H1 (cell line): ENCODE measurements around the gene BRINP3. TPM values are rescaled to one million over a fixed set of nuclear protein-coding genes. Genes with fewer than 3 reads are reported as not detected.

ENCODE experiments used
- CTCF ChIA-PET: fragments of 300-600 bp; sonication (Branson Sonifier 250); formaldehyde crosslinking; loops from one replicate; lab custom pipeline; 2021; ENCODE audit not compliant: partially characterized antibody; lab: Charles Lee
- POLR2A ChIA-PET: fragments of 300-600 bp; sonication (Branson Sonifier 250); formaldehyde crosslinking; loops from one replicate; lab custom pipeline; 2021; ENCODE audit warnings: inconsistent platforms; ENCODE audit not compliant: partially characterized antibody; lab: Charles Lee
- DNase-seq, 2 experiments: peaks; one replicate each; pipeline versions ENCODE4 v3.0.0 to v3.0.0-alpha.2; 2010 to 2022; ENCODE audit warnings: low spot score in 2 of 2, low read depth in 1 of 2, mixed read lengths in 1 of 2
- FAIRE-seq: peaks from 2 replicates; lab custom pipeline; 2011; peaks lifted over from hg19 to GRCh38; lab: Jason Lieb, UNC
- H2AFZ ChIP-seq: 2 replicates; pipeline ENCODE4 v1.8.1; 2012; ENCODE audit warnings: low read length, inconsistent platforms
- H2AK5ac ChIP-seq: 2 replicates; pipeline ENCODE4 v1.6.1; 2013; ENCODE audit warnings: low read depth, low read length
- H2BK120ac ChIP-seq: replicated peaks from 2 replicates; pipeline ENCODE3; 2013; ENCODE audit warnings: low read depth, low read length, inconsistent platforms
- H2BK12ac ChIP-seq: 2 replicates; pipeline ENCODE4 v1.6.1; 2013; ENCODE audit warnings: low read depth, low read length
- H2BK15ac ChIP-seq: 2 replicates; pipeline ENCODE4 v1.6.1; 2013; ENCODE audit warnings: low read length
- H2BK20ac ChIP-seq: 2 replicates; pipeline ENCODE4 v1.6.1; 2013; ENCODE audit warnings: low read length
- H2BK5ac ChIP-seq: 2 replicates; pipeline ENCODE4 v1.6.1; 2013; ENCODE audit warnings: low read depth, low read length
- H3K14ac ChIP-seq: 2 replicates; pipeline ENCODE4 v1.6.1; 2013; ENCODE audit warnings: inconsistent platforms; ENCODE audit not compliant: insufficient read length
- H3K18ac ChIP-seq: 2 replicates; pipeline ENCODE4 v1.6.1; 2013; ENCODE audit warnings: low read length; ENCODE audit errors: extremely low read depth
- H3K23ac ChIP-seq: 2 replicates; pipeline ENCODE4 v1.6.1; 2013; ENCODE audit warnings: inconsistent platforms; ENCODE audit not compliant: insufficient read length
- H3K23me2 ChIP-seq: 2 replicates; pipeline ENCODE4 v1.6.1; 2013; ENCODE audit warnings: low read depth, low read length
- H3K27ac ChIP-seq: 2 replicates; pipeline ENCODE4 v1.6.1; 2011; ENCODE audit warnings: low read depth, low read length, inconsistent platforms
- H3K27me3 ChIP-seq, 4 experiments: replicated peaks in 1 of 4; 1 replicate in 1 of 4; 2 replicates in 3 of 4; pipeline versions ENCODE4 v1.6.1 to v1.8.1; 2011 to 2013; ENCODE audit warnings: low read length in 3 of 4, mild to moderate bottlenecking in 3 of 4, inconsistent platforms in 2 of 4, mixed read lengths in 2 of 4, moderate library complexity in 1 of 4; ENCODE audit not compliant: control insufficient read depth in 3 of 4, insufficient read depth in 3 of 4; ENCODE audit errors: extremely low read depth in 1 of 4
- H3K36me3 ChIP-seq, 4 experiments: 2 replicates each; pipeline versions ENCODE4 v1.6.1 to v1.8.1; 2011 to 2013; ENCODE audit warnings: mild to moderate bottlenecking in 4 of 4, low read length in 3 of 4, moderate library complexity in 2 of 4, control low read depth in 1 of 4, inconsistent platforms in 1 of 4; ENCODE audit not compliant: insufficient read depth in 4 of 4, control insufficient read depth in 2 of 4
- H3K4ac ChIP-seq: replicated peaks from 2 replicates; pipeline ENCODE3; 2013; ENCODE audit warnings: low read length, low read depth, mixed read lengths, inconsistent platforms; ENCODE audit not compliant: insufficient read length
- H3K4me1 ChIP-seq, 4 experiments: replicated peaks in 1 of 4; 1 replicate in 1 of 4; 2 replicates in 3 of 4; pipeline versions ENCODE4 v1.6.1 to v1.8.1; 2011 to 2013; ENCODE audit warnings: low read length in 3 of 4, inconsistent platforms in 2 of 4, mixed read lengths in 1 of 4; ENCODE audit not compliant: insufficient read depth in 4 of 4, control insufficient read depth in 3 of 4
- H3K4me2 ChIP-seq, 2 experiments: 2 replicates each; pipeline versions ENCODE4 v1.6.1 to v1.8.1; 2011 to 2013; ENCODE audit warnings: low read depth in 2 of 2, low read length in 2 of 2, control low read depth in 1 of 2, inconsistent platforms in 1 of 2, mild to moderate bottlenecking in 1 of 2; ENCODE audit not compliant: insufficient read depth in 1 of 2
- H3K4me3 ChIP-seq, 4 experiments: fragments of 200-600, 300-600 bp in 1 of 4; sonication (generic), shearing (Covaris generic), sonication (Bioruptor Twin) in 1 of 4; 2 replicates each; pipeline versions ENCODE4 v1.5.1 to v1.8.1; 2011 to 2016; ENCODE audit warnings: low read length in 4 of 4, low read depth in 3 of 4, control low read depth in 2 of 4, inconsistent platforms in 2 of 4, mild to moderate bottlenecking in 2 of 4, mixed read lengths in 1 of 4, moderate library complexity in 1 of 4; ENCODE audit not compliant: insufficient read depth in 2 of 4; ENCODE audit errors: extremely low read depth in 1 of 4
- H3K56ac ChIP-seq: replicated peaks from 2 replicates; pipeline ENCODE3; 2013; ENCODE audit warnings: low read depth, mild to moderate bottlenecking, mixed read lengths, low read length, inconsistent platforms; ENCODE audit not compliant: insufficient read length
- H3K79me1 ChIP-seq: 2 replicates; pipeline ENCODE4 v1.6.1; 2013; ENCODE audit warnings: low read depth, low read length, control low read depth
- H3K79me2 ChIP-seq, 2 experiments: 2 replicates each; pipeline versions ENCODE4 v1.6.1 to v1.8.1; 2012 to 2013; ENCODE audit warnings: low read length in 2 of 2, mild to moderate bottlenecking in 2 of 2, inconsistent platforms in 1 of 2; ENCODE audit not compliant: insufficient read depth in 2 of 2, control insufficient read depth in 1 of 2
- H3K9ac ChIP-seq, 4 experiments: replicated peaks in 1 of 4; 1 replicate in 1 of 4; 2 replicates in 3 of 4; pipeline versions ENCODE4 v1.6.1 to v1.8.1; 2011 to 2013; ENCODE audit warnings: low read depth in 3 of 4, low read length in 3 of 4, control low read depth in 2 of 4, mild to moderate bottlenecking in 2 of 4, moderate library complexity in 2 of 4, inconsistent platforms in 1 of 4; ENCODE audit errors: extremely low read depth in 1 of 4
- H3K9me3 ChIP-seq, 2 experiments: 2 replicates each; pipeline versions ENCODE4 v1.6.1 to v1.8.1; 2012 to 2013; ENCODE audit warnings: mild to moderate bottlenecking in 2 of 2, moderate library complexity in 2 of 2, control low read depth in 1 of 2, inconsistent platforms in 1 of 2, low read depth in 1 of 2, low read length in 1 of 2, mixed read lengths in 1 of 2; ENCODE audit not compliant: insufficient read depth in 2 of 2
- H4K20me1 ChIP-seq, 2 experiments: replicated peaks in 1 of 2; 2 replicates each; pipeline versions ENCODE3 to v1.8.1; 2011 to 2013; ENCODE audit warnings: inconsistent platforms in 2 of 2, low read length in 2 of 2, mild to moderate bottlenecking in 1 of 2; ENCODE audit not compliant: insufficient read depth in 2 of 2, control insufficient read depth in 1 of 2
- H4K5ac ChIP-seq: 2 replicates; pipeline ENCODE4 v1.6.1; 2013; ENCODE audit warnings: low read length, low read depth, mixed read lengths, inconsistent platforms; ENCODE audit not compliant: insufficient read length
- H4K8ac ChIP-seq: 2 replicates; pipeline ENCODE4 v1.8.0; 2013; ENCODE audit warnings: mild to moderate bottlenecking, moderate library complexity, low read length, inconsistent platforms; ENCODE audit not compliant: insufficient read depth; ENCODE audit errors: extremely low read depth
- H4K91ac ChIP-seq: replicated peaks from 2 replicates; pipeline ENCODE3; 2013; ENCODE audit warnings: low read length, mixed read lengths, inconsistent platforms; ENCODE audit not compliant: insufficient read length
- MAFK ChIP-seq: IDR thresholded peaks from 2 replicates; pipeline ENCODE4 v1.6.1; 2012; ENCODE audit warnings: low read depth, mild to moderate bottlenecking, improper control_type of control experiment, low read length
- SP4 ChIP-seq: IDR thresholded peaks from 2 replicates; pipeline ENCODE4 v1.6.1; 2012; ENCODE audit warnings: low read length, inconsistent platforms
- TBP ChIP-seq: IDR thresholded peaks from 2 replicates; pipeline ENCODE4 v1.6.1; 2011; ENCODE audit warnings: low read depth, low read length, improper control_type of control experiment
- WGBS, 2 experiments: shearing (Covaris generic) in 1 of 2; methylation state at CpG; one replicate each; pipeline versions ENCODE4 v1.1.6 to v1.1.7; 2013 to 2015; ENCODE audit warnings: low lambda C conversion rate in 2 of 2, mixed read lengths in 2 of 2, inconsistent platforms in 1 of 2, low coverage in 1 of 2, missing lambda C conversion rate in 1 of 2; ENCODE audit not compliant: insufficient replicate concordance in 2 of 2, insufficient coverage in 1 of 2, insufficient read length in 1 of 2; ENCODE audit errors: extremely low coverage in 1 of 2, missing lambda C conversion rate in 1 of 2; 5-methylcytosine and 5-hydroxymethylcytosine counted together
- polyA plus RNA-seq, 7 experiments: library from polyadenylated mRNA; depleted of rRNA in 3 of 7; stranded (reverse) in 5 of 7; unstranded in 2 of 7; fragments of >200 nt in 5 of 7; fragments of 200-250 nt in 2 of 7; gene quantifications; 1 replicate in 5 of 7; 2 replicates in 1 of 7; 4 replicates in 1 of 7; pipeline versions ENCODE4 v1.2.1 to v1.2.3, GENCODE V29; 2011 to 2013; ENCODE audit warnings: missing spikeins in 2 of 7, mixed read lengths in 2 of 7
- total RNA-seq: library from RNA; stranded (reverse); fragmentation: NEBNext Ultra II Directional; extraction: Animal tissue kit (Norgen Biotek cat#: 25700); gene quantifications from 2 replicates; pipeline ENCODE4 v1.2.1, GENCODE V29; 2021

BRINP3 gene
- total and polyA plus RNA-seq, 2 of the 8 experiments (the other 6 are each of a cell fraction or from before 2014, with no cell fraction given): not detected

DNA sequence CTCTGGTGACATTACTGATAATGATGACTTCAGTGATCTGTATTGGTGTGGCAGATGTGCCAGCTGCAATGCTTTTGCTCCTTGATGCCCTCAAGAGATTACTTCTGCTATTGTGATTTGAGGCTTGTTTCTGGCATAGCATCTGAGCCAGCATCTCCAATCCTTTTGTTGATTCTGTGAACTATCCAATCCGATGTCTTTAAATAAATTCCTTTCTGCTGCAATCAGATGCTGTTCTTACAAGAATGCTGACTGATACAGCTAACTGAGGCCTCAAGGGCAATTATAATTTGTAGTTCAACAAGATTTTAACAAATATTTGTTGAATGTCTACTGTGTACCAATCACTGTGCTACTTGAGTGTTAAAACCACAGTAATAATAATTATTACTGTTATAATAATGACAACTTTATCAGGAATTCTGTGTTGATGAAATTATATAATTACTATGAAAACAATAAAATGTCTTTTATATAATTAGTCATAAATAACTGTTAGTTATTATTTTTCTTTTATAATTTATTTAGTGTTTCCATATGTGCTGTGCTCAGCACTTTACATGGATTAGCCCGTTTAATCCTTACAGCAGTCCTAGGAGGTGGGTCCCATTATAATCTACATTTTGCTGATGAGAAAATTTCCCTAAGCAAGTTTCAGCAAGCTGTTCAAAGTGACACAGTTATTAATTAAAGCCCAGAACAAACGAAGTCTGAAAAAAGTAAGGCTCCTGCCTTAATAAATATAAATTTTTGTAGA, 308.2 kb downstream of the BRINP3 start:
- Histone ChIP-seq H3K79me2 (no peaks in the 10 kb centered on the region), H2AK5ac (no peak overlapping the region), H2BK12ac (no peak overlapping the region), H3K27ac (no peak overlapping the region), H2AFZ (peak overlapping the region; percentile 22; the same call in 1 of the 2 replicates), H3K36me3 (no peaks in the 10 kb centered on the region), H4K20me1 (no peaks in the 10 kb centered on the region), H3K4me1 (no peaks in the 10 kb centered on the region), H4K8ac (no peak overlapping the region), H2BK5ac (no peak overlapping the region), H2BK20ac (no peak overlapping the region), H3K23me2 (no peaks in the 10 kb centered on the region), H3K4me3 (no peak overlapping the region), H3K4ac (no peak overlapping the region), H3K9me3 (no peaks in the 10 kb centered on the region), H3K56ac (no peak overlapping the region), H3K23ac (no peak overlapping the region), H2BK15ac (no peak overlapping the region), H4K5ac (no peak overlapping the region), H3K4me2 (no peak overlapping the region), H3K9ac (no peak overlapping the region), H3K18ac (no peak overlapping the region), H2BK120ac (no peak overlapping the region), H3K79me1 (no peaks in the 10 kb centered on the region), H3K27me3 (no peaks in the 10 kb centered on the region), H3K14ac (no peak overlapping the region), H4K91ac (no peak overlapping the region)
- ChIA-PET CTCF (no interaction called here), POLR2A (no interaction called here)
- no peak for FAIRE-seq
- no peak for DNase-seq
- TF ChIP-seq MAFK (peak; percentile 11; the same call in 1 of the 2 replicates), SP4 (no peak), TBP (no peak)
- 92% methylated on average over 3 of the region's 3 CpGs; no CpG with 5 or more reads in 1 of the 2 experiments for WGBS, 2 experiments
